Fibroblast of pulmonary artery (primary cell): ENCODE data around the gene MICAL2.

ENCODE experiments used
- DNase-seq: peaks from one replicate; pipeline ENCODE4 v3.0.0-alpha.2; 2010; ENCODE audit warnings: low read depth
- H3K4me3 ChIP-seq: replicated peaks from 2 replicates; pipeline ENCODE4 v1.5.1; 2011; ENCODE audit warnings: low read depth, mild to moderate bottlenecking, control low read depth, low read length, moderate library complexity
- CTCF ChIP-seq: IDR thresholded peaks from 2 replicates; pipeline ENCODE4 v1.5.1; 2011; ENCODE audit warnings: mild to moderate bottlenecking, control low read depth, low read length, inconsistent platforms; ENCODE audit errors: missing control alignments

MICAL2 gene

GRCh38 chr11:12165237-12165875, 55.0 kb downstream of the MICAL2 start:
- no peak for DNase-seq
- no peak overlapping the region for H3K4me3 ChIP-seq
- no peak for TF ChIP-seq CTCF

DNA sequence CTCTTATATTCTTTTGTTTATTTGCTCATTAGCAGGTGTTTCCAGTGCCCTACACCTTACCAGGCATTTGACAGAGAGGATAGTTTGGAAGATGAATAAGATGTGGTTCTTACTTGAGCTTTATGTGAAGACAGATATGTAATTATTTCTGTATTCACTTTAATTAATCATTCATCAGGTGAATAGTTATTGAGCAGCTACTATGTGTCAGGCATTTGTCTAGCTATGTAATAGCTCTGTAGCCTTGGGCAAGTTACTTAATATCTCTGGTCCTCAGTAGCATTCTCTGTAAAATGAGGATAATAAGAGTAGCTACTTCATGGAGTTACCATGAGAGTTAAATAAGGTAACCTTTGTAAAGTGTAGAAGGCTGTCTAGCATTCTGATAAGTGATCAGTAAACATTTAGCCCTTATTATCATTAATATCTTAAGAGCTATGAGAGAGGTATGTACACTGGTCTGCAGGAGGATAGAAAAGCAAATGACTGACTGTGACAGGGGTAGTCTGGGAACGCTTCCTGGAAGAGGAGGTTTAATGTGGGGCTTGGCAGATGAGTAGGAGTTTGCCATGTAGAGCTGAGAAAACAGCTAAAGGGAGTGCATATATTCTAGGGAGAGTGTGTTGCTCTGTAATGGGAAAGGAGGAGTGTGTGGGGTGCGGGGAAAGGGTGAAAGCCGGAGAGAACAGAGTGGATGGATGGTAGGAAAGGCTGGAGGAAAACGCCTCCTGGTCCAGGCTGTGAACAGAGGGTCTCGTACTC, 56.1 kb downstream of the MICAL2 start:
- no peak for TF ChIP-seq CTCF
- no peak overlapping the region for H3K4me3 ChIP-seq
- no peak for DNase-seq

GRCh38 chr11:12167061-12168000, 56.9 kb downstream of the MICAL2 start:
- DNase-seq: peak; percentile 90
- no peak overlapping the region for H3K4me3 ChIP-seq
- TF ChIP-seq CTCF: no peak

- no peak overlapping the region for H3K4me3 ChIP-seq
- TF ChIP-seq CTCF: no peak
- no peak for DNase-seq
These were observed 57.7 kb downstream of the MICAL2 start for GRCh38 chr11:12168114-12168513.

DNA sequence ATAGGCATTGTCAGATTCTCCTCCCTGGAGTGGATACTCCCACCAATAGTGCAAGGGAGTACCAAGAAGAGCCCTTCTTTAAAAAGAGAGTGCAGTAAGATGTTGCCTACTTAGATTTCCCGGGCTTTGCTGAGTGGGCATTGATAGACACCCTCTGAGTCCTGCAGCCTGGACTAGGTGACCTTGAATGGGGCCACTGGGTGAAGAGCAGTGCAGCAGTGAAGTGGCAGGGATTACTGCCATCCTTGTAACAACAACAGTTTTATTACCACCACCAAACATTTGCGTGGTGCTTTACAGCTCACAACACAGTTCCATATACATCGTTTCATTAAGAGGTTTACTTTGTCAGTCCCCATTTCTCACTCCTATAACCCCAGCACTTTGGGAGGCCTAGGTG, 59.4 kb downstream of the MICAL2 start:
- no peak for DNase-seq
- no peak for TF ChIP-seq CTCF
- no peak overlapping the region for H3K4me3 ChIP-seq

DNA sequence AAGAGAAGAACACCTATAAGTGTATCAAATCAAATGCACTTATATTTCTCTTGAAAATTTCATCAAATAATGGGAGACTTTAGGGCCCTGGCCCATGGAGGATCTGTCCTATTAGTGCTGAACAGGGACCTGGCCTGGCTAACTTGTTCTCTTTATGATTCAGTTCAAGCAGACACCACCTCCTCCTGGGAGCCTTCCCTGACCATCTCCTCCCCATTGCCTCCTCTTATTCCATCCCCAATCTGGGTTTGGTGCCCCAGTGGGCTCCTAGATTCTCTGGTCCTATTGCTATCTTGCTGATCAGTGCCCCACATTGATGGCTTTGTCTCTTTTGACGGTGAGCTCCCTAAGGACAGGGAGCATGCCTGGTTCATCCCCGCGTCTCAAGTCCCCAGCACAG, 60.1 kb downstream of the MICAL2 start:
- DNase-seq: no peak
- no peak for TF ChIP-seq CTCF

More for the DNA sequence above, 60.1 kb downstream of the MICAL2 start:
- no peak overlapping the region for H3K4me3 ChIP-seq
